TTC549 (cell line): ENCODE measurements around the gene NAA30.
"Not testable (repeated sequence)": the region's sequence is repeated elsewhere in the genome, so short reads cannot be mapped to it uniquely, and the experiment has no call there.

Experiments
- FAIRE-seq: peaks from 2 replicates; lab custom pipeline; 2012; peaks lifted over from hg19 to GRCh38; lab: Jason Lieb, UNC

Gene NAA30

GRCh38 chr14:57390037-57390805 lies at the start of gene NAA30:
Gene NAA30, plus strand, starts transcription at chr14:57390586. Its CDS starts 372 bp downstream, at chr14:57390958.
- no peak for FAIRE-seq

GRCh38 chr14:57343545-57344297 lies 46.7 kb upstream of the NAA30 start:
- FAIRE-seq, result not testable (repeated sequence)

- no peak for FAIRE-seq
Observed at GRCh38 chr14:57345106-57345505, 45.3 kb upstream of the NAA30 start.

GRCh38 chr14:57346741-57347140 lies 43.6 kb upstream of the NAA30 start:
- FAIRE-seq, result no peak

GRCh38 chr14:57352396-57353170 lies 37.8 kb upstream of the NAA30 start:
- FAIRE-seq, result no peak

GRCh38 chr14:57355081-57355800 lies 35.1 kb upstream of the NAA30 start:
- no peak for FAIRE-seq

GRCh38 chr14:57362361-57362760 lies 28.0 kb upstream of the NAA30 start:
- no peak for FAIRE-seq

GRCh38 chr14:57364659-57365450 lies 25.5 kb upstream of the NAA30 start:
- no peak for FAIRE-seq

- FAIRE-seq, result not testable (repeated sequence)
Observed at GRCh38 chr14:57370187-57370586, 20.2 kb upstream of the NAA30 start.

GRCh38 chr14:57371013-57371412 lies 19.4 kb upstream of the NAA30 start:
- FAIRE-seq, result no peak

GRCh38 chr14:57375156-57375555 lies 15.2 kb upstream of the NAA30 start:
- no peak for FAIRE-seq

- peak; percentile 71 for FAIRE-seq
Observed at GRCh38 chr14:57378661-57379060, 11.7 kb upstream of the NAA30 start.

GRCh38 chr14:57380935-57381334 lies 9.5 kb upstream of the NAA30 start:
- FAIRE-seq, result no peak

GRCh38 chr14:57382283-57382682 lies 8.1 kb upstream of the NAA30 start:
- FAIRE-seq, result no peak

- FAIRE-seq, result no peak
Observed at GRCh38 chr14:57383125-57383745, 7.2 kb upstream of the NAA30 start.

GRCh38 chr14:57388067-57388466 lies 2.3 kb upstream of the NAA30 start:
- no peak for FAIRE-seq

- FAIRE-seq, result no peak
Observed at GRCh38 chr14:57389646-57390036, 745 bp upstream of the NAA30 start.

- no peak for FAIRE-seq
Observed at GRCh38 chr14:57390806-57391516, 575 bp downstream of the NAA30 start.

- FAIRE-seq, result no peak
Observed at GRCh38 chr14:57391517-57392195, 1.3 kb downstream of the NAA30 start.

GRCh38 chr14:57392830-57393229 lies 2.4 kb downstream of the NAA30 start:
- FAIRE-seq, result no peak
